Loucy (cell line): Measurements from ENCODE around the gene RABAC1.

ENCODE experiments used
- EZH2phosphoT487 ChIP-seq: fragments of 200-600 bp; IDR thresholded peaks from 2 replicates; pipeline ENCODE4 v1.6.1; 2018; ENCODE audit warnings: antibody characterized with exemption, mild to moderate bottlenecking, moderate library complexity, borderline replicate concordance
- TF ChIP-seq, protein P1 (sequence below): fragments of 200-600 bp; sonication (generic); conservative IDR thresholded peaks from 2 replicates; pipeline ENCODE4 v1.5.1; 2014; ENCODE audit warnings: mild to moderate bottlenecking, antibody characterized with exemption, low read length

DNA sequence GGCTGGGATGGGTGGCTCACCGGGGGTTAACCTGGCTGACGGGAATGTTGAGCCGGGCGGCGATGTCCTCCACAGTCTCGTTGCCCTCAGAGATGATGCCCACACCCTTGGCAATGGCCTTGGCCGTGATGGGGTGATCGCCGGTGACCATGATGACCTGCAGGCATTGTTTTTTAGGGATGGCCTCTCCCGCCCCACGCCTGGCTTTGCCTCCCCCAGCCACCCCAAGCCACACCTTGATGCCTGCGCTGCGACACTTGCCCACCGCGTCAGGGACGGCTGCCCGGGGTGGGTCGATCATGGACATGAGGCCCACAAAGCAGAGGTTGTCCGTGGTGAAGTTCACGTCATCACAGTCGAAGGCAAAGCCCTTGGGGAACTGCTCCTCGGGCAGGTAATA lies 18.8 kb upstream of the RABAC1 start:
- TF ChIP-seq, protein P1, sequence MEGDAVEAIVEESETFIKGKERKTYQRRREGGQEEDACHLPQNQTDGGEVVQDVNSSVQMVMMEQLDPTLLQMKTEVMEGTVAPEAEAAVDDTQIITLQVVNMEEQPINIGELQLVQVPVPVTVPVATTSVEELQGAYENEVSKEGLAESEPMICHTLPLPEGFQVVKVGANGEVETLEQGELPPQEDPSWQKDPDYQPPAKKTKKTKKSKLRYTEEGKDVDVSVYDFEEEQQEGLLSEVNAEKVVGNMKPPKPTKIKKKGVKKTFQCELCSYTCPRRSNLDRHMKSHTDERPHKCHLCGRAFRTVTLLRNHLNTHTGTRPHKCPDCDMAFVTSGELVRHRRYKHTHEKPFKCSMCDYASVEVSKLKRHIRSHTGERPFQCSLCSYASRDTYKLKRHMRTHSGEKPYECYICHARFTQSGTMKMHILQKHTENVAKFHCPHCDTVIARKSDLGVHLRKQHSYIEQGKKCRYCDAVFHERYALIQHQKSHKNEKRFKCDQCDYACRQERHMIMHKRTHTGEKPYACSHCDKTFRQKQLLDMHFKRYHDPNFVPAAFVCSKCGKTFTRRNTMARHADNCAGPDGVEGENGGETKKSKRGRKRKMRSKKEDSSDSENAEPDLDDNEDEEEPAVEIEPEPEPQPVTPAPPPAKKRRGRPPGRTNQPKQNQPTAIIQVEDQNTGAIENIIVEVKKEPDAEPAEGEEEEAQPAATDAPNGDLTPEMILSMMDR, result no peak
- no peak for TF ChIP-seq EZH2phosphoT487
